ENCODE results near the gene CDC14A. TPM values are rescaled to one million over a fixed set of nuclear protein-coding genes. Genes with fewer than 3 reads are reported as not detected.

Gene CDC14A
- total and polyA plus RNA-seq, 2 donors: 8.3 to 9.8 TPM

- H3K36me3 ChIP-seq (ENCODE audit: control insufficient read depth in 2 of 2, insufficient read depth in 2 of 2, low read length in 1 of 2): no peaks in the 10 kb centered on the region
- no peak for DNase-seq (ENCODE audit: low read depth in 6 of 9, low spot score in 9 of 9)
- H3K4me3 ChIP-seq (ENCODE audit: low read length in 2 of 2): no peak overlapping the region
These were observed 103.3 kb downstream of the CDC14A start for GRCh38 chr1:100455478-100456072.

GRCh38 chr1:100456880-100457279 is 104.6 kb downstream of the CDC14A start:
- WGBS: 98% methylated on average over 2 of the region's 2 CpGs

More at GRCh38 chr1:100455478-100456072, 103.3 kb downstream of the CDC14A start:
- Histone ChIP-seq H3K27ac (ENCODE audit: low read depth in 1 of 2, low read length in 1 of 2) (no peak overlapping the region), H3K4me1 (ENCODE audit: control insufficient read depth in 2 of 2, insufficient read depth in 2 of 2, low read length in 2 of 2) (peaks cover 3 to 4% of the 10 kb centered on the region in 2 donors), H3K27me3 (ENCODE audit: control insufficient read depth in 2 of 2, insufficient read depth in 1 of 2, low read length in 1 of 2) (no peaks in the 10 kb centered on the region), H3K9me3 (ENCODE audit: control insufficient read depth in 2 of 2, insufficient read depth in 1 of 2, low read length in 1 of 2) (no peaks in the 10 kb centered on the region)

GRCh38 chr1:100457683-100458082 is 105.4 kb downstream of the CDC14A start:
- H3K4me1 ChIP-seq (ENCODE audit: control insufficient read depth in 2 of 2, insufficient read depth in 2 of 2, low read length in 2 of 2): peaks cover 3 to 4% of the 10 kb centered on the region in 2 donors
- H3K27me3 ChIP-seq (ENCODE audit: control insufficient read depth in 2 of 2, insufficient read depth in 1 of 2, low read length in 1 of 2): no peaks in the 10 kb centered on the region
- no peak overlapping the region for H3K27ac ChIP-seq (ENCODE audit: low read depth in 1 of 2, low read length in 1 of 2)
- DNase-seq (ENCODE audit: low read depth in 6 of 9, low spot score in 9 of 9): no peak
- H3K9me3 ChIP-seq (ENCODE audit: control insufficient read depth in 2 of 2, insufficient read depth in 1 of 2, low read length in 1 of 2): no peaks in the 10 kb centered on the region
- 98% methylated on average over 2 of the region's 2 CpGs for WGBS
- H3K36me3 ChIP-seq (ENCODE audit: control insufficient read depth in 2 of 2, insufficient read depth in 2 of 2, low read length in 1 of 2): peaks cover 0 to 3% of the 10 kb centered on the region in 2 donors
- no peak overlapping the region for H3K4me3 ChIP-seq (ENCODE audit: low read length in 2 of 2)

More at GRCh38 chr1:100456880-100457279, 104.6 kb downstream of the CDC14A start:
- H3K4me1 ChIP-seq (ENCODE audit: control insufficient read depth in 2 of 2, insufficient read depth in 2 of 2, low read length in 2 of 2): peaks cover 3 to 4% of the 10 kb centered on the region in 2 donors
- no peak for DNase-seq (ENCODE audit: low read depth in 6 of 9, low spot score in 9 of 9)
- no peaks in the 10 kb centered on the region for H3K9me3 ChIP-seq (ENCODE audit: control insufficient read depth in 2 of 2, insufficient read depth in 1 of 2, low read length in 1 of 2)
- no peak overlapping the region for H3K27ac ChIP-seq (ENCODE audit: low read depth in 1 of 2, low read length in 1 of 2)
- H3K36me3 ChIP-seq (ENCODE audit: control insufficient read depth in 2 of 2, insufficient read depth in 2 of 2, low read length in 1 of 2): no peaks in the 10 kb centered on the region
- no peak overlapping the region for H3K4me3 ChIP-seq (ENCODE audit: low read length in 2 of 2)
- H3K27me3 ChIP-seq (ENCODE audit: control insufficient read depth in 2 of 2, insufficient read depth in 1 of 2, low read length in 1 of 2): no peaks in the 10 kb centered on the region

GRCh38 chr1:100458661-100459357 is 106.5 kb downstream of the CDC14A start:
- 85% methylated on average over 6 of the region's 6 CpGs for WGBS
- peak overlapping the region in 1 of 2 donors; percentile 25 for H3K27ac ChIP-seq (ENCODE audit: low read depth in 1 of 2, low read length in 1 of 2)

GRCh38 chr1:100459358-100460114 is 107.2 kb downstream of the CDC14A start:
- peak in 8 of 9 donors; percentile 36 to 84 (median 60) for DNase-seq (ENCODE audit: low read depth in 6 of 9, low spot score in 9 of 9)
- Histone ChIP-seq H3K4me1 (ENCODE audit: control insufficient read depth in 2 of 2, insufficient read depth in 2 of 2, low read length in 2 of 2) (peaks cover 10 to 11% of the 10 kb centered on the region in 2 donors), H3K9me3 (ENCODE audit: control insufficient read depth in 2 of 2, insufficient read depth in 1 of 2, low read length in 1 of 2) (no peaks in the 10 kb centered on the region), H3K27ac (ENCODE audit: low read depth in 1 of 2, low read length in 1 of 2) (no peak overlapping the region), H3K4me3 (ENCODE audit: low read length in 2 of 2) (no peak overlapping the region), H3K36me3 (ENCODE audit: control insufficient read depth in 2 of 2, insufficient read depth in 2 of 2, low read length in 1 of 2) (peaks cover 0 to 12% of the 10 kb centered on the region in 2 donors), H3K27me3 (ENCODE audit: control insufficient read depth in 2 of 2, insufficient read depth in 1 of 2, low read length in 1 of 2) (no peaks in the 10 kb centered on the region)
- WGBS: 33% methylated on average over 12 of the region's 12 CpGs

More at GRCh38 chr1:100458661-100459357, 106.5 kb downstream of the CDC14A start:
- peaks cover 6% of the 10 kb centered on the region in 2 donors for H3K4me1 ChIP-seq (ENCODE audit: control insufficient read depth in 2 of 2, insufficient read depth in 2 of 2, low read length in 2 of 2)
- no peaks in the 10 kb centered on the region for H3K27me3 ChIP-seq (ENCODE audit: control insufficient read depth in 2 of 2, insufficient read depth in 1 of 2, low read length in 1 of 2)
- H3K4me3 ChIP-seq (ENCODE audit: low read length in 2 of 2): no peak overlapping the region
- H3K36me3 ChIP-seq (ENCODE audit: control insufficient read depth in 2 of 2, insufficient read depth in 2 of 2, low read length in 1 of 2): peaks cover 0 to 9% of the 10 kb centered on the region in 2 donors
- no peaks in the 10 kb centered on the region for H3K9me3 ChIP-seq (ENCODE audit: control insufficient read depth in 2 of 2, insufficient read depth in 1 of 2, low read length in 1 of 2)
- no peak for DNase-seq (ENCODE audit: low read depth in 6 of 9, low spot score in 9 of 9)

GRCh38 chr1:100461222-100461621 is 108.9 kb downstream of the CDC14A start:
- Histone ChIP-seq H3K36me3 (ENCODE audit: control insufficient read depth in 2 of 2, insufficient read depth in 2 of 2, low read length in 1 of 2) (peaks cover 4 to 12% of the 10 kb centered on the region in 2 donors), H3K27me3 (ENCODE audit: control insufficient read depth in 2 of 2, insufficient read depth in 1 of 2, low read length in 1 of 2) (no peaks in the 10 kb centered on the region), H3K4me1 (ENCODE audit: control insufficient read depth in 2 of 2, insufficient read depth in 2 of 2, low read length in 2 of 2) (peaks cover 10 to 11% of the 10 kb centered on the region in 2 donors), H3K27ac (ENCODE audit: low read depth in 1 of 2, low read length in 1 of 2) (no peak overlapping the region), H3K9me3 (ENCODE audit: control insufficient read depth in 2 of 2, insufficient read depth in 1 of 2, low read length in 1 of 2) (no peaks in the 10 kb centered on the region), H3K4me3 (ENCODE audit: low read length in 2 of 2) (no peak overlapping the region)
- 94% methylated on average over 4 of the region's 4 CpGs for WGBS
- no peak for DNase-seq (ENCODE audit: low read depth in 6 of 9, low spot score in 9 of 9)

- H3K27me3 ChIP-seq (ENCODE audit: control insufficient read depth in 2 of 2, insufficient read depth in 1 of 2, low read length in 1 of 2): no peaks in the 10 kb centered on the region
- H3K27ac ChIP-seq (ENCODE audit: low read depth in 1 of 2, low read length in 1 of 2): no peak overlapping the region
- DNase-seq (ENCODE audit: low read depth in 6 of 9, low spot score in 9 of 9): no peak
- no peaks in the 10 kb centered on the region for H3K9me3 ChIP-seq (ENCODE audit: control insufficient read depth in 2 of 2, insufficient read depth in 1 of 2, low read length in 1 of 2)
- H3K36me3 ChIP-seq (ENCODE audit: control insufficient read depth in 2 of 2, insufficient read depth in 2 of 2, low read length in 1 of 2): peaks cover 6 to 12% of the 10 kb centered on the region in 2 donors
- 97% methylated on average over 13 of the region's 13 CpGs for WGBS
- no peak overlapping the region for H3K4me3 ChIP-seq (ENCODE audit: low read length in 2 of 2)
- H3K4me1 ChIP-seq (ENCODE audit: control insufficient read depth in 2 of 2, insufficient read depth in 2 of 2, low read length in 2 of 2): peaks cover 10 to 11% of the 10 kb centered on the region in 2 donors
These were observed 110.2 kb downstream of the CDC14A start for GRCh38 chr1:100462326-100463025.

GRCh38 chr1:100463791-100464424 is 111.6 kb downstream of the CDC14A start:
- 9% methylated on average over 10 of the region's 10 CpGs for WGBS
- Histone ChIP-seq H3K36me3 (ENCODE audit: control insufficient read depth in 2 of 2, insufficient read depth in 2 of 2, low read length in 1 of 2) (peaks cover 10 to 16% of the 10 kb centered on the region in 2 donors), H3K4me1 (ENCODE audit: control insufficient read depth in 2 of 2, insufficient read depth in 2 of 2, low read length in 2 of 2) (peaks cover 10 to 11% of the 10 kb centered on the region in 2 donors), H3K4me3 (ENCODE audit: low read length in 2 of 2) (no peak overlapping the region), H3K27ac (ENCODE audit: low read depth in 1 of 2, low read length in 1 of 2) (peak overlapping the region in 1 of 2 donors; percentile 18), H3K9me3 (ENCODE audit: control insufficient read depth in 2 of 2, insufficient read depth in 1 of 2, low read length in 1 of 2) (no peaks in the 10 kb centered on the region), H3K27me3 (ENCODE audit: control insufficient read depth in 2 of 2, insufficient read depth in 1 of 2, low read length in 1 of 2) (no peaks in the 10 kb centered on the region)
- peak in 7 of 9 donors; percentile 45 to 83 (median 58) for DNase-seq (ENCODE audit: low read depth in 6 of 9, low spot score in 9 of 9)
